A549 (cell line): ENCODE results near the gene FHL2. TPM values are rescaled to one million over a fixed set of nuclear protein-coding genes. Genes with fewer than 3 reads are reported as not detected.

Experiments
- ATAC-seq, 2 experiments: fragments of 200-7000 bp in 1 of 2; fragments of >200 bp in 1 of 2; cut with Nextera tagmentation in 1 of 2; cut with Tn5 transposase in 1 of 2; 3 replicates each; pipeline versions ENCODE4 v1.8.0 to v1.9.1; 2018 to 2020; ENCODE audit warnings: mild to moderate bottlenecking in 1 of 2, moderate library complexity in 1 of 2
- CTCF ChIA-PET: fragments of 300-600 bp; sonication (Branson Sonifier 250); formaldehyde crosslinking; extraction: SDS; loops from one replicate; lab custom pipeline; 2021; ENCODE audit warnings: antibody characterized with exemption, inconsistent platforms; lab: Yijun Ruan, JAX
- POLR2A ChIA-PET: fragments of 350-600 bp; formaldehyde crosslinking; extraction: SDS; loops from one replicate; lab custom pipeline; 2021; ENCODE audit warnings: antibody characterized with exemption, inconsistent platforms; lab: Yijun Ruan, JAX
- DNase-seq, 2 experiments: peaks; one replicate each; pipeline versions ENCODE4 v3.0.0 to v3.0.0-alpha.2; 2011 to 2016; ENCODE audit warnings: low read depth in 1 of 2, low spot score in 1 of 2
- FAIRE-seq: peaks from 2 replicates; lab custom pipeline; 2011; peaks lifted over from hg19 to GRCh38; lab: Jason Lieb, UNC
- H3K27ac ChIP-seq, 2 experiments: fragments of >200 bp; sonication (Bioruptor Twin); formaldehyde crosslinking; 3 replicates each; pipeline ENCODE4 v1.5.1; 2016 to 2017
- H3K4me1 ChIP-seq: fragments of >200 bp; sonication (Bioruptor Twin); formaldehyde crosslinking; 3 replicates; pipeline ENCODE4 v1.6.1; 2016
- H3K4me2 ChIP-seq: fragments of >200 bp; sonication (Bioruptor Twin); formaldehyde crosslinking; 3 replicates; pipeline ENCODE4 v1.6.1; 2016
- H3K4me3 ChIP-seq: fragments of >200 bp; sonication (Bioruptor Twin); formaldehyde crosslinking; 3 replicates; pipeline ENCODE4 v1.5.1; 2016
- H3K9me3 ChIP-seq: fragments of >200 bp; sonication (Bioruptor Twin); formaldehyde crosslinking; 3 replicates; pipeline ENCODE4 v1.6.1; 2016
- BHLHE40 ChIP-seq: IDR thresholded peaks from 2 replicates; pipeline ENCODE4 v1.6.1; 2012; ENCODE audit warnings: low read depth, low read length, inconsistent platforms
- CEBPB ChIP-seq, 2 experiments: fragments of >200 bp in 1 of 2; sonication (Bioruptor Twin) in 1 of 2; formaldehyde crosslinking in 1 of 2; IDR thresholded peaks; 2 replicates each; pipeline ENCODE4 v1.6.1; 2012 to 2016
- CHD4 ChIP-seq: fragments of 200-600 bp; sonication (generic); IDR thresholded peaks from 2 replicates; pipeline ENCODE4 v1.6.1; 2016; ENCODE audit warnings: antibody characterized with exemption, mild to moderate bottlenecking, borderline replicate concordance
- EHF ChIP-seq: fragments of 250-450 bp; sonication (Bioruptor Pico); IDR thresholded peaks from 2 replicates; pipeline ENCODE4 v1.5.0; 2020; ENCODE audit warnings: mild to moderate bottlenecking
- FOSB ChIP-seq: fragments of 250-450 bp; sonication (Bioruptor Pico); IDR thresholded peaks from 2 replicates; pipeline ENCODE4 v1.5.0; 2020; ENCODE audit warnings: mild to moderate bottlenecking, moderate library complexity
- FOSL2 ChIP-seq, 2 experiments: fragments of 450-650 bp in 1 of 2; fragments of >200 bp in 1 of 2; sonication (Bioruptor Twin) in 1 of 2; formaldehyde crosslinking; IDR thresholded peaks; 2 replicates each; pipeline versions ENCODE4 v1.5.0 to v1.6.1; 2016 to 2020; ENCODE audit warnings: mild to moderate bottlenecking in 1 of 2, moderate library complexity in 1 of 2
- FOXS1 ChIP-seq: fragments of 250-450 bp; sonication (Bioruptor Pico); IDR thresholded peaks from 2 replicates; pipeline ENCODE4 v1.5.0; 2020; ENCODE audit warnings: mild to moderate bottlenecking, moderate library complexity
- GATA3 ChIP-seq: IDR thresholded peaks from 2 replicates; pipeline ENCODE4 v1.6.1; 2012; ENCODE audit warnings: borderline replicate concordance
- HDAC2 ChIP-seq: fragments of 200-600 bp; sonication (generic); IDR thresholded peaks from 2 replicates; pipeline ENCODE4 v1.6.1; 2016
- HOXB13 ChIP-seq: fragments of 250-450 bp; sonication (Bioruptor Pico); IDR thresholded peaks from 2 replicates; pipeline ENCODE4 v1.5.0; 2020; ENCODE audit warnings: low read depth, mild to moderate bottlenecking, moderate library complexity
- JUNB ChIP-seq: fragments of >200 bp; sonication (Bioruptor Twin); formaldehyde crosslinking; IDR thresholded peaks from 2 replicates; pipeline ENCODE4 v1.6.1; 2016
- MAFK ChIP-seq: fragments of 450-650 bp; IDR thresholded peaks from 2 replicates; pipeline ENCODE4 v1.6.1; 2014; ENCODE audit not compliant: partially characterized antibody
- MAZ ChIP-seq: fragments of 150-350 bp; IDR thresholded peaks from 2 replicates; pipeline ENCODE4 v1.6.1; 2014; ENCODE audit warnings: antibody characterized with exemption, low read depth, low read length, borderline replicate concordance
- MYC ChIP-seq: IDR thresholded peaks from 2 replicates; pipeline ENCODE4 v1.6.1; 2012; ENCODE audit warnings: mild to moderate bottlenecking, inconsistent platforms, low read length, improper control_type of control experiment, borderline replicate concordance
- NFE2L2 ChIP-seq: fragments of 150-350 bp; conservative IDR thresholded peaks from 2 replicates; pipeline ENCODE4 v1.6.1; 2014; ENCODE audit warnings: low read length
- NR3C1 ChIP-seq: fragments of >200 bp; sonication (Bioruptor Twin); formaldehyde crosslinking; IDR thresholded peaks from 3 replicates; pipeline ENCODE4 v1.6.1; 2017
- RAD21 ChIP-seq, 2 experiments: fragments of >200 bp in 1 of 2; sonication (Bioruptor Twin) in 1 of 2; formaldehyde crosslinking in 1 of 2; IDR thresholded peaks in 1 of 2; conservative IDR thresholded peaks in 1 of 2; 2 replicates in 1 of 2; 3 replicates in 1 of 2; pipeline ENCODE4 v1.6.1; 2012 to 2018; ENCODE audit warnings: inconsistent platforms in 1 of 2
- RARB ChIP-seq: fragments of 250-450 bp; sonication (Bioruptor Pico); IDR thresholded peaks from 2 replicates; pipeline ENCODE4 v1.8.0; 2021; ENCODE audit warnings: mild to moderate bottlenecking, moderate library complexity
- RNF2 ChIP-seq: fragments of 200-600 bp; sonication (generic); IDR thresholded peaks from 2 replicates; pipeline ENCODE4 v1.6.1; 2016; ENCODE audit warnings: low read depth, mild to moderate bottlenecking, antibody characterized with exemption, moderate library complexity, borderline replicate concordance
- ZC3H11A ChIP-seq: fragments of 450-650 bp; IDR thresholded peaks from 2 replicates; pipeline ENCODE4 v1.6.1; 2014; ENCODE audit warnings: antibody characterized with exemption, mild to moderate bottlenecking
- ZFP36 ChIP-seq: fragments of 450-650 bp; IDR thresholded peaks from 2 replicates; pipeline ENCODE4 v1.6.1; 2014; ENCODE audit warnings: borderline replicate concordance; ENCODE audit not compliant: partially characterized antibody
- WGBS: methylation state at CpG from one replicate; pipeline ENCODE4 v1.1.6; 2017; ENCODE audit errors: missing lambda C conversion rate; 5-methylcytosine and 5-hydroxymethylcytosine counted together
- polyA plus RNA-seq, 4 experiments: library from polyadenylated mRNA; depleted of rRNA in 3 of 4; stranded (reverse); fragments of >200 nt; fragmentation: RNase III in 1 of 4; extraction: RNeasy Plus Mini Kit Qiagen cat#74134 plus additional on column Dnase treatment in 1 of 4; gene quantifications; 2 replicates in 3 of 4; 3 replicates in 1 of 4; pipeline ENCODE4 v1.2.3, GENCODE V29; 2011 to 2017
- TF ChIP-seq, protein P1 (sequence below): IDR thresholded peaks from 2 replicates; pipeline ENCODE4 v1.6.1; 2012
- TF ChIP-seq, protein P2 (sequence below): fragments of 250-450 bp; sonication (Bioruptor Pico); IDR thresholded peaks from 2 replicates; pipeline ENCODE4 v1.5.0; 2020; ENCODE audit warnings: low read depth, mild to moderate bottlenecking, moderate library complexity
- TF ChIP-seq, protein P3 (sequence below): fragments of >200 bp; sonication (Bioruptor Twin); formaldehyde crosslinking; IDR thresholded peaks from 2 replicates; pipeline ENCODE4 v1.6.1; 2016
- TF ChIP-seq, protein P4 (sequence below): fragments of 250-450 bp; sonication (Bioruptor Pico); IDR thresholded peaks from 2 replicates; pipeline ENCODE4 v1.5.0; 2021; ENCODE audit warnings: mild to moderate bottlenecking, moderate library complexity, borderline replicate concordance
- TF ChIP-seq, protein P5 (sequence below): fragments of 450-650 bp; IDR thresholded peaks from 2 replicates; pipeline ENCODE4 v1.6.1; 2014; ENCODE audit warnings: antibody characterized with exemption

Gene FHL2
- polyA plus RNA-seq, 2 of the 4 experiments (the other 2 are of a cell fraction) = 57.9 to 85.9 TPM

DNA sequence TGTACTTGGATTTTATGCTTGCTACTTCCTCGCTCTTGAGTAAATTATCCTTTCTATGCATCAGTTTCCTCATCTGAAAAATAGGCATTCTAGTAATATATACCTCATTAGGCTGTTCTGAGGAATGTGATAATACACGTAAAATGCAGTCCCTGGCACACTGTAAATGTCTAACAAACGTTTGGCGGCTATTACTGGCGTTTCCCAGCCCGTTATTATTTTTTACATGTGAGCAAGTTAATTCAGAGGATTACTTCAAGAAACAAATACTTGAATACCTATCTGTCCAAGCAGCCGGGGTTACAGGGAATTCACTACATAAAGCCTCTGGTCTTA, 62.1 kb downstream of the FHL2 start:
- H3K4me3 ChIP-seq = peak overlapping the region; percentile 97
- TF ChIP-seq GATA3 (no peak), FOSL2 (IDR thresholded peaks at IDR 0.05) (no peak), FOSL2 (CRISPR knock-in tag; IDR thresholded peaks at IDR 0.05) (no peak), HDAC2 (no peak), HOXB13 (no peak), CEBPB (IDR thresholded peaks at IDR 0.05) (no peak), RARB (CRISPR knock-in tag) (no peak), CHD4 (no peak), NFE2L2 (no peak), MAFK (no peak), RAD21 (conservative IDR thresholded peaks at IDR 0.05 in 1 of 2, IDR thresholded peaks at IDR 0.05 in 1 of 2) (no peak), MAZ (no peak), EHF (CRISPR knock-in tag) (no peak), ZFP36 (no peak), FOSB (CRISPR knock-in tag) (no peak), NR3C1 (no peak), JUNB (no peak)
- TF ChIP-seq, protein P1, sequence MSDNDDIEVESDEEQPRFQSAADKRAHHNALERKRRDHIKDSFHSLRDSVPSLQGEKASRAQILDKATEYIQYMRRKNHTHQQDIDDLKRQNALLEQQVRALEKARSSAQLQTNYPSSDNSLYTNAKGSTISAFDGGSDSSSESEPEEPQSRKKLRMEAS = no peak
- TF ChIP-seq, protein P2, sequence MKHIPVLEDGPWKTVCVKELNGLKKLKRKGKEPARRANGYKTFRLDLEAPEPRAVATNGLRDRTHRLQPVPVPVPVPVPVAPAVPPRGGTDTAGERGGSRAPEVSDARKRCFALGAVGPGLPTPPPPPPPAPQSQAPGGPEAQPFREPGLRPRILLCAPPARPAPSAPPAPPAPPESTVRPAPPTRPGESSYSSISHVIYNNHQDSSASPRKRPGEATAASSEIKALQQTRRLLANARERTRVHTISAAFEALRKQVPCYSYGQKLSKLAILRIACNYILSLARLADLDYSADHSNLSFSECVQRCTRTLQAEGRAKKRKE (CRISPR knock-in tag) = no peak
- TF ChIP-seq, protein P3, sequence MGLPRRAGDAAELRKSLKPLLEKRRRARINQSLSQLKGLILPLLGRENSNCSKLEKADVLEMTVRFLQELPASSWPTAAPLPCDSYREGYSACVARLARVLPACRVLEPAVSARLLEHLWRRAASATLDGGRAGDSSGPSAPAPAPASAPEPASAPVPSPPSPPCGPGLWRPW = no peak
- H3K9me3 ChIP-seq = no peaks in the 10 kb centered on the region
- ATAC-seq (no peak), FAIRE-seq (no peak), DNase-seq (no peak)
- H3K4me1 ChIP-seq = peaks cover 20% of the 10 kb centered on the region
- peak overlapping the region; percentile 93 for H3K4me2 ChIP-seq
- H3K27ac ChIP-seq = peak overlapping the region; percentile 96 to 100
- CTCF ChIA-PET = no interaction called here
- WGBS = 1% methylated on average over 7 of the region's 7 CpGs
- POLR2A ChIA-PET = interaction anchor here (1.1 kb wide), 1 partner anchor 8 kb away, joined by 4 read pairs; the partner anchor contains the start of gene TGFBRAP1

DNA sequence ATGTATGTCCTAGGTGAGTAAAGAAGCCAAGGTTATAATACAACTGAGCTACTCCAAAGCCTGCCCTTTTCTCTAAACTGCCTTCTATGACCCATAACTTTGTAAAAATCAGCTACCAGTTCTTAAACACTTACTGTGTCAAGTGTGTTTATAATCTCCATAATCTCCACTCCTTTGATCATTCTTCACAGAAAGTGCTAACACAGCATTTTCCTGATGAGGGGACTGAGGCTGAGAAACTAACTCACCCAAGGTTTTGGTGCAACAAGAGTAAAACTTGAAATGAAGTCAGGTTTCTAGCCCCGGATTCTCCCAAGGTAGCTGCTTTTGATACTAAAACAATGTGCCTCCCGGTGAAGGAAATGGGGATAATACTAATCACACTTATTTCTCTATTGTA, 63.4 kb downstream of the FHL2 start:
- no peak for TF ChIP-seq BHLHE40
- TF ChIP-seq, protein P4, sequence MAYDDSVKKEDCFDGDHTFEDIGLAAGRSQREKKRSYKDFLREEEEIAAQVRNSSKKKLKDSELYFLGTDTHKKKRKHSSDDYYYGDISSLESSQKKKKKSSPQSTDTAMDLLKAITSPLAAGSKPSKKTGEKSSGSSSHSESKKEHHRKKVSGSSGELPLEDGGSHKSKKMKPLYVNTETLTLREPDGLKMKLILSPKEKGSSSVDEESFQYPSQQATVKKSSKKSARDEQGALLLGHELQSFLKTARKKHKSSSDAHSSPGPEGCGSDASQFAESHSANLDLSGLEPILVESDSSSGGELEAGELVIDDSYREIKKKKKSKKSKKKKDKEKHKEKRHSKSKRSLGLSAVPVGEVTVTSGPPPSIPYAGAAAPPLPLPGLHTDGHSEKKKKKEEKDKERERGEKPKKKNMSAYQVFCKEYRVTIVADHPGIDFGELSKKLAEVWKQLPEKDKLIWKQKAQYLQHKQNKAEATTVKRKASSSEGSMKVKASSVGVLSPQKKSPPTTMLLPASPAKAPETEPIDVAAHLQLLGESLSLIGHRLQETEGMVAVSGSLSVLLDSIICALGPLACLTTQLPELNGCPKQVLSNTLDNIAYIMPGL (CRISPR knock-in tag) = no peak
- no peak for TF ChIP-seq MYC
- peak; percentile 96 for TF ChIP-seq MAFK
- no peak for TF ChIP-seq FOXS1 (CRISPR knock-in tag)
- TF ChIP-seq RNF2 = no peak
- no peak for TF ChIP-seq ZC3H11A
- TF ChIP-seq, protein P5, sequence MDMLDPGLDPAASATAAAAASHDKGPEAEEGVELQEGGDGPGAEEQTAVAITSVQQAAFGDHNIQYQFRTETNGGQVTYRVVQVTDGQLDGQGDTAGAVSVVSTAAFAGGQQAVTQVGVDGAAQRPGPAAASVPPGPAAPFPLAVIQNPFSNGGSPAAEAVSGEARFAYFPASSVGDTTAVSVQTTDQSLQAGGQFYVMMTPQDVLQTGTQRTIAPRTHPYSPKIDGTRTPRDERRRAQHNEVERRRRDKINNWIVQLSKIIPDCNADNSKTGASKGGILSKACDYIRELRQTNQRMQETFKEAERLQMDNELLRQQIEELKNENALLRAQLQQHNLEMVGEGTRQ = no peak
- TF ChIP-seq, all 56 proteins: peak for 1
- no peaks in the 10 kb centered on the region for H3K9me3 ChIP-seq
- ATAC-seq = no peak
- DNase-seq = no peak
- POLR2A ChIA-PET = no interaction called here
- H3K4me2 ChIP-seq = no peak overlapping the region
- no peak overlapping the region for H3K27ac ChIP-seq
- peaks cover 27% of the 10 kb centered on the region for H3K4me1 ChIP-seq
- 91% methylated on average over 2 of the region's 2 CpGs for WGBS
- no peak for FAIRE-seq
- H3K4me3 ChIP-seq = no peak overlapping the region
- CTCF ChIA-PET = interaction anchor here (1.3 kb wide), 2 partner anchors 9 to 119 kb away, joined by 3 to 4 read pairs; no protein-coding TSS in a partner anchor
